HCT116 (cell line): ENCODE data around the gene RPH3AL. TPM values are rescaled to one million over a fixed set of nuclear protein-coding genes. Genes with fewer than 3 reads are reported as not detected.

Source experiments
- ATAC-seq: fragments of 200-7000 bp; cut with Tn5 transposase; 2 replicates; pipeline ENCODE4 v1.9.1; 2020; ENCODE audit warnings: mild to moderate bottlenecking, moderate library complexity
- BruUV-seq: library from RNA; stranded (reverse); fragments of 400-500 nt; replicated peaks from 2 replicates; lab custom pipeline; 2021; lab: Mats Ljungman, UMichigan
- CTCF ChIA-PET: fragments of 300-600 bp; sonication (Branson Sonifier 250); formaldehyde crosslinking; loops from one replicate; lab custom pipeline; 2021; ENCODE audit warnings: antibody characterized with exemption; lab: Charles Lee
- POLR2A ChIA-PET: fragments of 300-600, 350-600 bp; sonication (Branson Sonifier 250); formaldehyde crosslinking; loops from one replicate; lab custom pipeline; 2021; ENCODE audit warnings: antibody characterized with exemption; lab: Charles Lee
- RAD21 ChIA-PET, 2 experiments: fragments of 300-600 bp; sonication (Branson Sonifier 250); formaldehyde crosslinking; loops; one replicate each; lab custom pipeline; 2023; ENCODE audit warnings: low total read pairs in 2 of 2; ENCODE audit not compliant: uncharacterized antibody in 2 of 2, unreplicated experiment in 2 of 2, low non-redundant PET in 1 of 2; lab: Charles Lee
- DNase-seq: peaks from one replicate; pipeline ENCODE4 v3.0.0-alpha.2; 2010; ENCODE audit warnings: low read depth, low spot score
- H2AFZ ChIP-seq: fragments of 200-600 bp; shearing (Covaris generic), sonication (generic); 2 replicates; pipeline ENCODE4 v1.6.1; 2017; ENCODE audit warnings: low read depth, mixed run types, mixed read lengths, antibody characterized with exemption, low read length; ENCODE audit not compliant: poor library complexity, severe bottlenecking
- H3K27ac ChIP-seq: 2 replicates; pipeline ENCODE4 v1.5.1; 2012; ENCODE audit warnings: low read depth, low read length
- H3K27me3 ChIP-seq: fragments of 200-600 bp; sonication (generic); 2 replicates; pipeline ENCODE4 v1.6.1; 2016; ENCODE audit warnings: mixed run types, low read length, mixed read lengths; ENCODE audit not compliant: insufficient read depth
- H3K36me3 ChIP-seq, 2 experiments: fragments of 200-500 bp in 1 of 2; fragments of 200-600 bp in 1 of 2; sonication (Bioruptor generic) in 1 of 2; sonication (generic) in 1 of 2; 2 replicates each; pipeline versions ENCODE4 v1.5.1 to v1.6.1; 2014 to 2016; ENCODE audit warnings: low read length in 2 of 2, inconsistent platforms in 1 of 2, mixed read lengths in 1 of 2, mixed run types in 1 of 2; ENCODE audit not compliant: insufficient read depth in 2 of 2, control insufficient read depth in 1 of 2
- H3K4me1 ChIP-seq, 2 experiments: fragments of 200-600 bp in 1 of 2; sonication (generic) in 1 of 2; 2 replicates each; pipeline versions ENCODE4 v1.5.1 to v1.6.1; 2012 to 2017; ENCODE audit warnings: low read length in 2 of 2, inconsistent platforms in 1 of 2, mild to moderate bottlenecking in 1 of 2, mixed read lengths in 1 of 2, mixed run types in 1 of 2, moderate library complexity in 1 of 2; ENCODE audit not compliant: insufficient read depth in 2 of 2, control insufficient read depth in 1 of 2
- H3K4me2 ChIP-seq: fragments of 200-600 bp; sonication (generic); 2 replicates; pipeline ENCODE4 v1.6.1; 2017; ENCODE audit warnings: mixed run types, low read length, mixed read lengths
- H3K4me3 ChIP-seq, 2 experiments: fragments of 200-600 bp in 1 of 2; sonication (generic) in 1 of 2; replicated peaks in 1 of 2; 2 replicates each; pipeline ENCODE4 v1.5.1; 2011 to 2016; ENCODE audit warnings: low read length in 2 of 2, control low read depth in 1 of 2, low read depth in 1 of 2, mild to moderate bottlenecking in 1 of 2, mixed read lengths in 1 of 2, mixed run types in 1 of 2
- H3K79me2 ChIP-seq: fragments of 200-600 bp; sonication (generic); 2 replicates; pipeline ENCODE4 v1.6.1; 2017; ENCODE audit warnings: mild to moderate bottlenecking, mixed run types, low read length, moderate library complexity, mixed read lengths; ENCODE audit not compliant: insufficient read depth
- H3K9ac ChIP-seq: fragments of 200-600 bp; sonication (generic); 2 replicates; pipeline ENCODE4 v1.6.1; 2016; ENCODE audit warnings: low read length, mixed read lengths
- H3K9me2 ChIP-seq: fragments of 200-600 bp; sonication (generic), shearing (Covaris generic); 2 replicates; pipeline ENCODE4 v1.6.1; 2017; ENCODE audit warnings: mixed run types, mild to moderate bottlenecking, moderate library complexity; ENCODE audit not compliant: insufficient read depth
- H3K9me3 ChIP-seq, 2 experiments: fragments of 200-500 bp in 1 of 2; fragments of 200-600 bp in 1 of 2; sonication (Bioruptor generic) in 1 of 2; sonication (generic) in 1 of 2; 2 replicates each; pipeline ENCODE4 v1.6.1; 2014 to 2017; ENCODE audit warnings: low read length in 2 of 2, mixed read lengths in 2 of 2, inconsistent platforms in 1 of 2, low read depth in 1 of 2, mild to moderate bottlenecking in 1 of 2, mixed run types in 1 of 2, moderate library complexity in 1 of 2; ENCODE audit not compliant: control insufficient read depth in 1 of 2, insufficient read depth in 1 of 2
- H4K20me1 ChIP-seq: fragments of 200-600 bp; sonication (generic), shearing (Covaris generic); 2 replicates; pipeline ENCODE4 v1.6.1; 2017; ENCODE audit warnings: mixed run types, mild to moderate bottlenecking, moderate library complexity; ENCODE audit not compliant: insufficient read depth
- CBX3 ChIP-seq: IDR thresholded peaks from 2 replicates; pipeline ENCODE4 v1.6.1; 2012; ENCODE audit warnings: low read depth
- CTCF ChIP-seq, 3 experiments: fragments of 200-600 bp in 1 of 3; sonication (generic) in 1 of 3; IDR thresholded peaks in 2 of 3; conservative IDR thresholded peaks in 1 of 3; 2 replicates each; pipeline ENCODE4 v1.5.1; 2012 to 2017; ENCODE audit warnings: low read depth in 2 of 3, low read length in 2 of 3, antibody characterized with exemption in 1 of 3, borderline replicate concordance in 1 of 3, control low read depth in 1 of 3, mild to moderate bottlenecking in 1 of 3, mixed read lengths in 1 of 3, mixed run types in 1 of 3, moderate library complexity in 1 of 3; ENCODE audit not compliant: insufficient read depth in 1 of 3
- ELF1 ChIP-seq: IDR thresholded peaks from 2 replicates; pipeline ENCODE4 v1.6.1; 2012; ENCODE audit warnings: low read depth, borderline replicate concordance
- EZH2 ChIP-seq: fragments of 200-600 bp; sonication (generic); IDR thresholded peaks from 2 replicates; pipeline ENCODE4 v1.6.1; 2017; ENCODE audit warnings: antibody characterized with exemption, mixed run types
- EZH2phosphoT487 ChIP-seq: fragments of 200-600 bp; IDR thresholded peaks from 2 replicates; pipeline ENCODE4 v1.6.1; 2018; ENCODE audit warnings: antibody characterized with exemption, borderline replicate concordance
- JUND ChIP-seq: IDR thresholded peaks from 2 replicates; pipeline ENCODE4 v1.6.1; 2012
- MAX ChIP-seq: IDR thresholded peaks from 2 replicates; pipeline ENCODE4 v1.6.1; 2012
- RAD21 ChIP-seq: IDR thresholded peaks from 2 replicates; pipeline ENCODE4 v1.6.1; 2012; ENCODE audit warnings: low read depth, mild to moderate bottlenecking
- SIN3A ChIP-seq: IDR thresholded peaks from 2 replicates; pipeline ENCODE4 v1.6.1; 2012; ENCODE audit warnings: low read depth
- SP1 ChIP-seq: IDR thresholded peaks from 2 replicates; pipeline ENCODE4 v1.6.1; 2012; ENCODE audit warnings: low read depth
- SRF ChIP-seq: IDR thresholded peaks from 2 replicates; pipeline ENCODE4 v1.6.1; 2012; ENCODE audit warnings: low read depth
- YY1 ChIP-seq: IDR thresholded peaks from 2 replicates; pipeline ENCODE4 v1.6.1; 2011; ENCODE audit warnings: low read length, low read depth, moderate library complexity, mild to moderate bottlenecking; ENCODE audit not compliant: insufficient replicate concordance; ENCODE audit errors: extremely low read depth
- intact Hi-C: fragments of 100-400 bp; cut with micrococcal nuclease; formaldehyde crosslinking; loops from 2 replicates; pipeline ENCODE4 v1.10.0; 2022
- total RNA-seq: library from RNA; stranded (reverse); gene quantifications from one replicate; pipeline ENCODE4 v1.2.1, GENCODE V29; 2021; ENCODE audit not compliant: unreplicated experiment
- TF ChIP-seq, protein P1 (sequence below): IDR thresholded peaks from 2 replicates; pipeline ENCODE4 v1.6.1; 2012; ENCODE audit warnings: low read depth

Gene RPH3AL
- total RNA-seq, 1 experiment from 2014 or later: 17.0 TPM

GRCh38 chr17:263773-264172 lies 88.8 kb downstream of the RPH3AL start:
- Histone ChIP-seq H3K36me3 (peaks cover 0 to 7% of the 10 kb centered on the region in 2 experiments; a peak in 1 of 4 replicates), H3K9me3 (no peaks in the 10 kb centered on the region; a peak in 1 of 4 replicates), H4K20me1 (no peaks in the 10 kb centered on the region), H3K4me1 (no peaks in the 10 kb centered on the region), H3K9me2 (no peaks in the 10 kb centered on the region), H3K4me3 (no peak overlapping the region), H2AFZ (no peak overlapping the region), H3K27me3 (no peaks in the 10 kb centered on the region), H3K79me2 (no peaks in the 10 kb centered on the region), H3K4me2 (no peak overlapping the region), H3K9ac (no peak overlapping the region), H3K27ac (no peak overlapping the region)
- ChIA-PET CTCF (no interaction called here), RAD21 (no interaction called here), POLR2A (no interaction called here)
- DNase-seq (no peak), ATAC-seq (no peak)
- no TSS peak for BruUV-seq
- TF ChIP-seq RAD21 (no peak), SIN3A (no peak), CTCF (IDR thresholded peaks at IDR 0.05 in 2 of 3, conservative IDR thresholded peaks at IDR 0.05 in 1 of 3; ENCODE audit: borderline replicate concordance in 1 of 3, insufficient read depth in 1 of 3, low read depth in 2 of 3, low read length in 2 of 3) (no peak), YY1 (no peak), SP1 (no peak), EZH2 (no peak), MAX (no peak), SRF (no peak), EZH2phosphoT487 (no peak), JUND (no peak), CBX3 (no peak), ELF1 (no peak)
- TF ChIP-seq, protein P1, sequence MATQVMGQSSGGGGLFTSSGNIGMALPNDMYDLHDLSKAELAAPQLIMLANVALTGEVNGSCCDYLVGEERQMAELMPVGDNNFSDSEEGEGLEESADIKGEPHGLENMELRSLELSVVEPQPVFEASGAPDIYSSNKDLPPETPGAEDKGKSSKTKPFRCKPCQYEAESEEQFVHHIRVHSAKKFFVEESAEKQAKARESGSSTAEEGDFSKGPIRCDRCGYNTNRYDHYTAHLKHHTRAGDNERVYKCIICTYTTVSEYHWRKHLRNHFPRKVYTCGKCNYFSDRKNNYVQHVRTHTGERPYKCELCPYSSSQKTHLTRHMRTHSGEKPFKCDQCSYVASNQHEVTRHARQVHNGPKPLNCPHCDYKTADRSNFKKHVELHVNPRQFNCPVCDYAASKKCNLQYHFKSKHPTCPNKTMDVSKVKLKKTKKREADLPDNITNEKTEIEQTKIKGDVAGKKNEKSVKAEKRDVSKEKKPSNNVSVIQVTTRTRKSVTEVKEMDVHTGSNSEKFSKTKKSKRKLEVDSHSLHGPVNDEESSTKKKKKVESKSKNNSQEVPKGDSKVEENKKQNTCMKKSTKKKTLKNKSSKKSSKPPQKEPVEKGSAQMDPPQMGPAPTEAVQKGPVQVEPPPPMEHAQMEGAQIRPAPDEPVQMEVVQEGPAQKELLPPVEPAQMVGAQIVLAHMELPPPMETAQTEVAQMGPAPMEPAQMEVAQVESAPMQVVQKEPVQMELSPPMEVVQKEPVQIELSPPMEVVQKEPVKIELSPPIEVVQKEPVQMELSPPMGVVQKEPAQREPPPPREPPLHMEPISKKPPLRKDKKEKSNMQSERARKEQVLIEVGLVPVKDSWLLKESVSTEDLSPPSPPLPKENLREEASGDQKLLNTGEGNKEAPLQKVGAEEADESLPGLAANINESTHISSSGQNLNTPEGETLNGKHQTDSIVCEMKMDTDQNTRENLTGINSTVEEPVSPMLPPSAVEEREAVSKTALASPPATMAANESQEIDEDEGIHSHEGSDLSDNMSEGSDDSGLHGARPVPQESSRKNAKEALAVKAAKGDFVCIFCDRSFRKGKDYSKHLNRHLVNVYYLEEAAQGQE: no peak
- intact Hi-C loops: no loop called here
